HEK293 (cell line): ENCODE results near the gene WDTC1.
"Not testable (repeated sequence)": the region's sequence is repeated elsewhere in the genome, so short reads cannot be mapped to it uniquely, and the experiment has no call there.

ENCODE experiments used
- CTCF ChIA-PET: fragments of 350-600 bp; formaldehyde crosslinking; extraction: SDS; loops from one replicate; lab custom pipeline; 2021; ENCODE audit warnings: antibody characterized with exemption; lab: Yijun Ruan, JAX
- POLR2A ChIA-PET: fragments of 300-600 bp; formaldehyde crosslinking; extraction: SDS; loops from one replicate; lab custom pipeline; 2020; ENCODE audit warnings: antibody characterized with exemption, inconsistent platforms; lab: Yijun Ruan, JAX
- H3K27ac ChIP-seq: fragments of 200-500 bp; sonication (Bioruptor generic); 2 replicates; pipeline ENCODE4 v1.5.1; 2014; ENCODE audit warnings: low read depth, low read length, control low read depth, inconsistent platforms; ENCODE audit errors: extremely low read depth
- H3K36me3 ChIP-seq, 2 experiments: fragments of 200-500 bp in 1 of 2; sonication (Bioruptor generic) in 1 of 2; 1 replicate in 1 of 2; 2 replicates in 1 of 2; pipeline ENCODE4 v1.5.1; 2014 to 2017; ENCODE audit warnings: inconsistent platforms in 2 of 2, low read length in 2 of 2; ENCODE audit not compliant: control insufficient read depth in 2 of 2, insufficient read depth in 1 of 2
- H3K4me1 ChIP-seq: fragments of 200-500 bp; sonication (Bioruptor generic); 2 replicates; pipeline ENCODE4 v1.5.1; 2014; ENCODE audit warnings: mild to moderate bottlenecking, low read length, inconsistent platforms; ENCODE audit not compliant: control insufficient read depth, insufficient read depth
- H3K4me3 ChIP-seq: 2 replicates; pipeline ENCODE4 v1.5.1; 2011; ENCODE audit warnings: low read depth, mild to moderate bottlenecking, control low read depth, low read length, moderate library complexity
- H3K9me3 ChIP-seq: fragments of 200-500 bp; sonication (Bioruptor generic); 2 replicates; pipeline ENCODE4 v1.5.1; 2014; ENCODE audit warnings: low read depth, low read length, inconsistent platforms; ENCODE audit not compliant: control insufficient read depth, insufficient read depth
- EGR2 ChIP-seq: fragments of 450-650 bp; formaldehyde crosslinking; IDR thresholded peaks from 2 replicates; pipeline ENCODE4 v1.5.1; 2016; ENCODE audit warnings: low read depth, missing biosample characterization, missing genetic modification characterization
- SP7 ChIP-seq: fragments of 450-650 bp; formaldehyde crosslinking; IDR thresholded peaks from 2 replicates; pipeline ENCODE4 v1.5.1; 2016; ENCODE audit warnings: missing biosample characterization, missing genetic modification characterization
- ZBTB26 ChIP-seq: fragments of 450-650 bp; formaldehyde crosslinking; optimal IDR thresholded peaks from 2 replicates; pipeline ENCODE3; 2016; ENCODE audit warnings: missing biosample characterization, mild to moderate bottlenecking, missing genetic modification characterization
- ZFHX2 ChIP-seq: fragments of 450-650 bp; formaldehyde crosslinking; conservative IDR thresholded peaks from 2 replicates; pipeline ENCODE4 v1.5.1; 2016; ENCODE audit warnings: missing biosample characterization, missing genetic modification characterization
- ZNF146 ChIP-seq: fragments of 450-650 bp; formaldehyde crosslinking; IDR thresholded peaks from 2 replicates; pipeline ENCODE4 v1.5.1; 2016; ENCODE audit warnings: missing biosample characterization, missing genetic modification characterization
- ZNF423 ChIP-seq: fragments of 450-650 bp; formaldehyde crosslinking; IDR thresholded peaks from 2 replicates; pipeline ENCODE4 v1.5.1; 2016; ENCODE audit warnings: missing biosample characterization, missing genetic modification characterization
- ZNF426 ChIP-seq: fragments of 450-650 bp; formaldehyde crosslinking; IDR thresholded peaks from 2 replicates; pipeline ENCODE4 v1.5.1; 2017; ENCODE audit warnings: missing biosample characterization, missing genetic modification characterization, mild to moderate bottlenecking, inconsistent platforms, moderate library complexity
- ZNF521 ChIP-seq: fragments of 450-650 bp; formaldehyde crosslinking; IDR thresholded peaks from 2 replicates; pipeline ENCODE4 v1.5.1; 2017; ENCODE audit warnings: missing biosample characterization, mild to moderate bottlenecking, missing genetic modification characterization
- ZNF530 ChIP-seq: fragments of 450-650 bp; formaldehyde crosslinking; IDR thresholded peaks from 2 replicates; pipeline ENCODE4 v1.5.1; 2016; ENCODE audit warnings: low read depth, missing biosample characterization, missing genetic modification characterization
- ZNF600 ChIP-seq: fragments of 450-650 bp; formaldehyde crosslinking; IDR thresholded peaks from 2 replicates; pipeline ENCODE4 v1.5.1; 2016; ENCODE audit warnings: missing biosample characterization, missing genetic modification characterization
- ZNF621 ChIP-seq: fragments of 450-650 bp; formaldehyde crosslinking; IDR thresholded peaks from 2 replicates; pipeline ENCODE4 v1.5.1; 2017; ENCODE audit warnings: missing biosample characterization, missing genetic modification characterization
- ZNF768 ChIP-seq: fragments of 450-650 bp; formaldehyde crosslinking; IDR thresholded peaks from 2 replicates; pipeline ENCODE4 v1.5.1; 2018; ENCODE audit warnings: missing biosample characterization, mild to moderate bottlenecking, missing genetic modification characterization
- ZNF776 ChIP-seq: fragments of 450-650 bp; formaldehyde crosslinking; IDR thresholded peaks from 2 replicates; pipeline ENCODE4 v1.5.0; 2017; ENCODE audit warnings: missing biosample characterization, missing genetic modification characterization, borderline replicate concordance
- ZNF792 ChIP-seq: fragments of 450-650 bp; formaldehyde crosslinking; IDR thresholded peaks from 2 replicates; pipeline ENCODE4 v1.5.1; 2016; ENCODE audit warnings: missing biosample characterization, missing genetic modification characterization
- TF ChIP-seq, protein P1 (sequence below): fragments of 450-650 bp; formaldehyde crosslinking; IDR thresholded peaks from 2 replicates; pipeline ENCODE4 v1.5.1; 2017; ENCODE audit warnings: missing biosample characterization, missing genetic modification characterization

The WDTC1 gene

DNA sequence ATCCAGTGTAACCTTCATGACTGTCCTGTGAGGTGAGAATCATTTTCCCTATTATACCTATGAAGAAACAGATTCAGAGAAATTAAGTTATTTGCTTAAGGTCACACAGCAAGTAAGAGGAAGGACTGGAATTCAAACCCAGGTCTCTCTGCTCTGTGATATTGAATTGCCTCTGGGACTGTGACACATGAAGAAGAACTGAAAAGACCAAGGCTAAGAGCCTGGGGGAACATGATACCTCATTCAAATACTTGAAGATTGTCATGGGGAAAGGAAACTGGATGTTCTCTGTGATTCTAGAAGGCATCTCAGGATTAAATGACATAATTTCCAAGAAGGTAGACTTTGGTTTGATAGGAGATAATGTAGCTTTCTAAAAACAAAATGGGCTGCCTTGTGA, 3.6 kb downstream of the WDTC1 start:
- no peak overlapping the region for H3K27ac ChIP-seq
- TF ChIP-seq ZNF776 (tag by site-specific recombination) (no peak), ZNF768 (tag by site-specific recombination) (0 out of 2 replicates have a peak, but pooled peaks have one; percentile 47), ZNF530 (tag by site-specific recombination) (no peak), ZBTB26 (tag by site-specific recombination) (no peak)
- no peaks in the 10 kb centered on the region for H3K4me1 ChIP-seq
- H3K9me3 ChIP-seq: no peaks in the 10 kb centered on the region
- ChIA-PET POLR2A (interaction anchor here (1.6 kb wide), 1 partner anchor 84 kb away, joined by 3 read pairs; the partner anchor contains the start of gene SLC9A1), CTCF (interaction anchor here (0.6 kb wide), 1 partner anchor 46 kb away, joined by 4 read pairs; no protein-coding TSS in a partner anchor)
- no peak overlapping the region for H3K4me3 ChIP-seq
- no peaks in the 10 kb centered on the region for H3K36me3 ChIP-seq

DNA sequence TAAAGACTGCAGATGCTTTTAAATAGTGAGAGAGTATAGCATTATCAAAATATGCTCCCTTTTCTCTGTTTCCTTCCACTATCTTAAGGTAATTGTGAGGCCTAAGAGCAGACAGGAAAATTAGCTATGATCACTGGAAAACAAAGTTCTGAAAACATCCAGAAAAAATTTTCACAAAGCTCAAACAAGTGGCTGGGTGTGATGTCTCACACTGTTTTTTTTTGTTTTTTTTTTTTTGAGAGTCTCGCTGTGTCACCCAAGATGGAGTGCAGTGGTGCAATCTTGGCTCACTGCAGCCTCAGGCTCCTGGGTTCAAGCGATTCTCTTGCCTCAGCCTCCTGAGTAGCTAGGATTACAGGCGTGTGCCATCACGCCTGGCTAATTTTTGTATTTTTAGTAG, 7.2 kb downstream of the WDTC1 start:
- Histone ChIP-seq H3K27ac (no peak overlapping the region), H3K4me3 (no peak overlapping the region), H3K4me1 (no peaks in the 10 kb centered on the region), H3K9me3 (no peaks in the 10 kb centered on the region), H3K36me3 (no peaks in the 10 kb centered on the region; a peak in 1 of 3 replicates)
- CTCF ChIA-PET: interaction anchor here (0.6 to 1.2 kb wide), 3 partner anchors 41 to 195 kb away, joined by 3 to 4 read pairs (median 3); no protein-coding TSS in a partner anchor
- TF ChIP-seq ZNF426 (tag by site-specific recombination): no peak
- TF ChIP-seq ZNF521 (tag by site-specific recombination): no peak
- no peak for TF ChIP-seq ZNF792
- TF ChIP-seq, protein P1, sequence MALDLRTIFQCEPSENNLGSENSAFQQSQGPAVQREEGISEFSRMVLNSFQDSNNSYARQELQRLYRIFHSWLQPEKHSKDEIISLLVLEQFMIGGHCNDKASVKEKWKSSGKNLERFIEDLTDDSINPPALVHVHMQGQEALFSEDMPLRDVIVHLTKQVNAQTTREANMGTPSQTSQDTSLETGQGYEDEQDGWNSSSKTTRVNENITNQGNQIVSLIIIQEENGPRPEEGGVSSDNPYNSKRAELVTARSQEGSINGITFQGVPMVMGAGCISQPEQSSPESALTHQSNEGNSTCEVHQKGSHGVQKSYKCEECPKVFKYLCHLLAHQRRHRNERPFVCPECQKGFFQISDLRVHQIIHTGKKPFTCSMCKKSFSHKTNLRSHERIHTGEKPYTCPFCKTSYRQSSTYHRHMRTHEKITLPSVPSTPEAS (tag by site-specific recombination): no peak
- POLR2A ChIA-PET: interaction anchor here (1.3 kb wide), 1 partner anchor 10 kb away, joined by 4 read pairs; no protein-coding TSS in a partner anchor

GRCh38 chr1:27243665-27244064, 9.2 kb downstream of the WDTC1 start:
- H3K9me3 ChIP-seq, H3K4me1 ChIP-seq, POLR2A ChIA-PET, H3K4me3 ChIP-seq, H3K36me3 ChIP-seq, H3K27ac ChIP-seq: not testable (repeated sequence)
- TF ChIP-seq ZNF600 (tag by site-specific recombination) (peak; percentile 67; the same call in 1 of the 2 replicates), EGR2 (peak; percentile 55), ZFHX2 (tag by site-specific recombination) (peak; percentile 49), SP7 (tag by site-specific recombination) (0 out of 2 replicates have a peak, but pooled peaks have one; percentile 15)
- CTCF ChIA-PET: interaction anchor here (0.6 to 2.0 kb wide), 2 partner anchors 40 to 46 kb away, joined by 4 to 5 read pairs; no protein-coding TSS in a partner anchor

- H3K4me3 ChIP-seq: no peak overlapping the region
- TF ChIP-seq ZNF621 (tag by site-specific recombination) (no peak), ZNF146 (tag by site-specific recombination) (peak; percentile 98), ZFHX2 (tag by site-specific recombination) (no peak), ZNF423 (tag by site-specific recombination) (no peak)
- H3K36me3 ChIP-seq: no peaks in the 10 kb centered on the region; a peak in 1 of 3 replicates
- no peaks in the 10 kb centered on the region for H3K4me1 ChIP-seq
- H3K9me3 ChIP-seq: no peaks in the 10 kb centered on the region
- CTCF ChIA-PET: interaction anchor here (0.6 to 1.5 kb wide), 3 partner anchors 11 to 142 kb away, joined by 3 to 4 read pairs (median 4); no protein-coding TSS in a partner anchor
- POLR2A ChIA-PET: interaction anchor here (1.2 kb wide), 1 partner anchor 12 kb away, joined by 3 read pairs; the partner anchor contains the start of gene WDTC1
- H3K27ac ChIP-seq: no peak overlapping the region
Measured at GRCh38 chr1:27246194-27246593, 11.8 kb downstream of the WDTC1 start.
